Measurements from ENCODE around the gene GIT1. TPM values are rescaled to one million over a fixed set of nuclear protein-coding genes. Genes with fewer than 3 reads are reported as not detected.

GIT1 gene
- total and polyA plus RNA-seq, 2 of the 13 experiments (the other 11 are each of a cell fraction or from before 2014, with no cell fraction given): 14.2 to 30.8 TPM

DNA sequence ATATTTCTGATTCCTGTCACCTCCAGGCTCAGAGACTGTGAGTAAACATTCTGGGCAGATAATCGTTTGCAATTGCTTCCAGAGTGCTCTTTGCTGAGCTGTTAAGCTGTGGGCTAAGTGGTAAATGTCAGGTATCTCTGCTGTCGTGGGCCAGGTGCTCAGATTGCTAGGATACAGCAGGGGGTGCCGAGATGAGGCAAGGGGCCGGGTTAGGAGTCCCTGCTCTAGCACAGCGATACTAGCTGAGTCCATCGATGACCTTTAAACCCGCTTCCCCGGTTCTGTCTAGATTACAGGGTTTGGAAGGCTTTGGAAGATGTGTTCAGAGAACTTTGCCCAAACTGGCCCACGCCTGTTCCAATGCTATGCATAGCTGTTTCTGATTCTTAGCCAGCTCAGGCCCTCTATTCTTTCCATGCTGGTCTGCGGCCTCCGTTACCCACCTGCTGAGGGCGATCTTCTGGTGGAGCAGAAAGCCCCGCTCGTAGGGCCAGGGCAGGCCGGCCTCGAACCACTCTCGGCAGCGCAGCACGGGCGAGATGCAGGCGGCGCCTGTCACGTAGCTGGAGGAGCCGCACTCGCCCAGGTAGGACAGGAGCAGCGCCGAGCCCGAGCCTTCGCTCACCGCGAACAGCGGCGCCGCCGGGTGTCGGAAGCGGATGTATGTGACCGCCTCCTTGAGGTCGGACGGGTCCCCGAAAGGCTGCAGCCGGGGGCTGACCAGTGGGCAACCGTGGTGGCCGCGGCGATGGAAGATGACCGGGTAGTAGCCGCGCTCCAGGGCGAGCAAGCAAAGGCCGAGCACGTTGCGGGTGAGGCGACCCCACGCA is 23.6 kb downstream of the GIT1 start:
- TSS peak; percentile 31 for BruUV-seq (replicated peaks)
- H3K27me3 ChIP-seq (ENCODE audit: control insufficient read depth in 1 of 2, insufficient read depth in 2 of 2, low read length in 2 of 2): no peaks in the 10 kb centered on the region
- intact Hi-C loops (cut with micrococcal nuclease; ENCODE audit: unreplicated experiment) (loop anchor here (10.0 kb wide), 1 partner anchor 271 kb away; the partner anchor contains the start of gene NUFIP2), in situ Hi-C loops (cut with HindIII; ENCODE audit: extremely low pct_ligation_motif_present, low pct_unique_long_range_greater_than_20kb) (no loop called here)
- peak overlapping the region; percentile 68 to 94 (median 84) for H3K4me3 ChIP-seq (replicated peaks in 1 of 3; ENCODE audit: insufficient read depth in 1 of 3, low read depth in 2 of 3, low read length in 3 of 3)
- no peaks in the 10 kb centered on the region for H3K9me3 ChIP-seq (ENCODE audit: low read length)
- H3K4me1 ChIP-seq (ENCODE audit: insufficient read depth, low read length): peaks cover 29% of the 10 kb centered on the region
- POLR2A ChIA-PET: interaction anchor here (0.7 to 3.1 kb wide), 7 partner anchors 9 to 271 kb away, joined by 3 to 24 read pairs (median 6); partner anchors contain the start of gene TAOK1
- CTCF ChIA-PET (ENCODE audit: low intra/inter-chr PET ratio, low total read pairs): interaction anchor here (0.8 kb wide), 1 partner anchor 14 kb away, joined by 3 read pairs; no protein-coding TSS in a partner anchor
- H3K4me2 ChIP-seq (ENCODE audit: low read depth, low read length): peak overlapping the region; percentile 84
- DNase-seq (ENCODE audit: low spot score): peak; percentile 25
- no peak overlapping the region for H2AFZ ChIP-seq (ENCODE audit: low read length)
- no peaks in the 10 kb centered on the region for H3K79me2 ChIP-seq (ENCODE audit: insufficient read depth, low read length)
- FAIRE-seq: peak; percentile 56
- 0 out of 2 replicates have a peak, but pooled peaks cover 5% of the 10 kb centered on the region for H4K20me1 ChIP-seq (ENCODE audit: insufficient read depth, low read length)
- H3K27ac ChIP-seq (ENCODE audit: extremely low read length, insufficient read depth, low read length): no peak overlapping the region
- H3K36me3 ChIP-seq (replicated peaks in 1 of 2; ENCODE audit: control insufficient read depth in 1 of 2, insufficient read depth in 2 of 2, low read length in 2 of 2): no peaks in the 10 kb centered on the region
- peak; percentile 32 for ATAC-seq
- peak overlapping the region; percentile 28; the same call in 1 of the 2 replicates for H3K9ac ChIP-seq (ENCODE audit: insufficient read depth, low read depth, low read length)
- 2% methylated on average over 11 of the region's 55 CpGs for WGBS (ENCODE audit: low lambda C conversion rate)
- no peak for TF ChIP-seq NFE2L1 (CRISPR knock-in tag; IDR thresholded peaks at IDR 0.05; ENCODE audit: borderline replicate concordance)
- 0 out of 2 replicates have a peak, but pooled peaks have one; percentile 48 for TF ChIP-seq ZNF761 (CRISPR knock-in tag; conservative IDR thresholded peaks at IDR 0.05)
- TF ChIP-seq ZNF142 (CRISPR knock-in tag; IDR thresholded peaks at IDR 0.05): no peak
- no peak for TF ChIP-seq SETDB1 (CRISPR knock-in tag; IDR thresholded peaks at IDR 0.05; ENCODE audit: borderline replicate concordance)
- TF ChIP-seq, protein P1, sequence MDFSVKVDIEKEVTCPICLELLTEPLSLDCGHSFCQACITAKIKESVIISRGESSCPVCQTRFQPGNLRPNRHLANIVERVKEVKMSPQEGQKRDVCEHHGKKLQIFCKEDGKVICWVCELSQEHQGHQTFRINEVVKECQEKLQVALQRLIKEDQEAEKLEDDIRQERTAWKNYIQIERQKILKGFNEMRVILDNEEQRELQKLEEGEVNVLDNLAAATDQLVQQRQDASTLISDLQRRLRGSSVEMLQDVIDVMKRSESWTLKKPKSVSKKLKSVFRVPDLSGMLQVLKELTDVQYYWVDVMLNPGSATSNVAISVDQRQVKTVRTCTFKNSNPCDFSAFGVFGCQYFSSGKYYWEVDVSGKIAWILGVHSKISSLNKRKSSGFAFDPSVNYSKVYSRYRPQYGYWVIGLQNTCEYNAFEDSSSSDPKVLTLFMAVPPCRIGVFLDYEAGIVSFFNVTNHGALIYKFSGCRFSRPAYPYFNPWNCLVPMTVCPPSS (IDR thresholded peaks at IDR 0.05): no peak
- TF ChIP-seq, protein P2, sequence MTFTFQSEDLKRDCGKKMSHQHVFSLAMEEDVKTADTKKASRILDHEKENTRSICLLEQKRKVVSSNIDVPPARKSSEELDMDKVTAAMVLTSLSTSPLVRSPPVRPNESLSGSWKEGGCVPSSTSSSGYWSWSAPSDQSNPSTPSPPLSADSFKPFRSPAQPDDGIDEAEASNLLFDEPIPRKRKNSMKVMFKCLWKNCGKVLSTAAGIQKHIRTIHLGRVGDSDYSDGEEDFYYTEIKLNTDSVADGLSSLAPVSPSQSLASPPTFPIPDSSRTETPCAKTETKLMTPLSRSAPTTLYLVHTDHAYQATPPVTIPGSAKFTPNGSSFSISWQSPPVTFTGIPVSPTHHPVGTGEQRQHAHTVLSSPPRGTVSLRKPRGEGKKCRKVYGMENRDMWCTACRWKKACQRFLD (CRISPR knock-in tag; IDR thresholded peaks at IDR 0.05; ENCODE audit: borderline replicate concordance): no peak
- no peak for TF ChIP-seq MLX (CRISPR knock-in tag; IDR thresholded peaks at IDR 0.05)
- peak; percentile 71 for TF ChIP-seq MAX (IDR thresholded peaks at IDR 0.05)
- TF ChIP-seq ZNF274 (CRISPR knock-in tag; IDR thresholded peaks at IDR 0.05): peak; percentile 34; the same call in 1 of the 2 replicates
- TF ChIP-seq ZNF710 (CRISPR knock-in tag; IDR thresholded peaks at IDR 0.05; ENCODE audit: borderline replicate concordance): peak; percentile 65; the same call in 1 of the 2 replicates
